ENCODE results near the gene TNRC6B. TPM values are rescaled to one million over a fixed set of nuclear protein-coding genes. Genes with fewer than 3 reads are reported as not detected.

Gene TNRC6B
- total RNA-seq, 1 donor from 2014 or later, result 9.5 TPM

DNA sequence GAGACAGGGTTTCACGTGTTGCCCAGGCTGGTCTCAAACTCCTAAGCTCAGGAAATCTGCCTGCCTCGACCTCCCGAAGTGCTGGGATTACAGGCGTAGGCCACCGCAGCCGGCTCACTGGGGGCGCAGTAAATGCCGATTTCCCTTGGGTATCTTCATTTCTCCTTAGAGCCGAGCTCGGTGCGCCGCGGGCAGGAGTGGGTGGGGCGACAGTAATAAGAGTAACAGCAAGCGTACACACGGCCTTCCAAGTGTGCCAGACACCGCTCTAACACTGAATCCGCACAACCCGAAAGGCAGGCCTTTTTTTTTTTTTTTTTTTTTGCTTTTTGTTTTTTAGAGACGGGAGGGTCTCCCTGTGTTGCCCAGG, 168.1 kb downstream of the TNRC6B start:
- no peak for DNase-seq (ENCODE audit: low read depth)
- TF ChIP-seq, protein P1, sequence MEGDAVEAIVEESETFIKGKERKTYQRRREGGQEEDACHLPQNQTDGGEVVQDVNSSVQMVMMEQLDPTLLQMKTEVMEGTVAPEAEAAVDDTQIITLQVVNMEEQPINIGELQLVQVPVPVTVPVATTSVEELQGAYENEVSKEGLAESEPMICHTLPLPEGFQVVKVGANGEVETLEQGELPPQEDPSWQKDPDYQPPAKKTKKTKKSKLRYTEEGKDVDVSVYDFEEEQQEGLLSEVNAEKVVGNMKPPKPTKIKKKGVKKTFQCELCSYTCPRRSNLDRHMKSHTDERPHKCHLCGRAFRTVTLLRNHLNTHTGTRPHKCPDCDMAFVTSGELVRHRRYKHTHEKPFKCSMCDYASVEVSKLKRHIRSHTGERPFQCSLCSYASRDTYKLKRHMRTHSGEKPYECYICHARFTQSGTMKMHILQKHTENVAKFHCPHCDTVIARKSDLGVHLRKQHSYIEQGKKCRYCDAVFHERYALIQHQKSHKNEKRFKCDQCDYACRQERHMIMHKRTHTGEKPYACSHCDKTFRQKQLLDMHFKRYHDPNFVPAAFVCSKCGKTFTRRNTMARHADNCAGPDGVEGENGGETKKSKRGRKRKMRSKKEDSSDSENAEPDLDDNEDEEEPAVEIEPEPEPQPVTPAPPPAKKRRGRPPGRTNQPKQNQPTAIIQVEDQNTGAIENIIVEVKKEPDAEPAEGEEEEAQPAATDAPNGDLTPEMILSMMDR (conservative IDR thresholded peaks at IDR 0.05; ENCODE audit: low read depth, low read length), result no peak
- peak overlapping the region; percentile 88 for H3K4me3 ChIP-seq (ENCODE audit: low read depth, low read length)

GRCh38 chr22:40346185-40347118, 168.7 kb downstream of the TNRC6B start, which contains the start of gene ADSL:
TSS of gene ADSL (plus strand) at chr22:40346500. CDS start at chr22:40346559, 59 bp downstream.
- H3K4me3 ChIP-seq (ENCODE audit: low read depth, low read length), result peak within 1 kb of the TSS; percentile 88
- TF ChIP-seq, protein P1 (conservative IDR thresholded peaks at IDR 0.05; ENCODE audit: low read depth, low read length), result no peak

GRCh38 chr22:40347300-40347699, 169.6 kb downstream of the TNRC6B start:
- DNase-seq (ENCODE audit: low read depth), result no peak
- H3K4me3 ChIP-seq (ENCODE audit: low read depth, low read length), result peak overlapping the region; percentile 88
- TF ChIP-seq, protein P1 (conservative IDR thresholded peaks at IDR 0.05; ENCODE audit: low read depth, low read length), result no peak

More at GRCh38 chr22:40346185-40347118, 168.7 kb downstream of the TNRC6B start, which contains the start of gene ADSL:
- DNase-seq (ENCODE audit: low read depth), result no peak

GRCh38 chr22:40348025-40348658, 170.4 kb downstream of the TNRC6B start:
- peak overlapping the region; percentile 88 for H3K4me3 ChIP-seq (ENCODE audit: low read depth, low read length)
- DNase-seq (ENCODE audit: low read depth), result no peak
- TF ChIP-seq, protein P1 (conservative IDR thresholded peaks at IDR 0.05; ENCODE audit: low read depth, low read length), result peak; percentile 81

- TF ChIP-seq, protein P1 (conservative IDR thresholded peaks at IDR 0.05; ENCODE audit: low read depth, low read length), result no peak
- no peak for DNase-seq (ENCODE audit: low read depth)
- H3K4me3 ChIP-seq (ENCODE audit: low read depth, low read length), result no peak overlapping the region
Observed at GRCh38 chr22:40352763-40353162, 175.0 kb downstream of the TNRC6B start.

DNA sequence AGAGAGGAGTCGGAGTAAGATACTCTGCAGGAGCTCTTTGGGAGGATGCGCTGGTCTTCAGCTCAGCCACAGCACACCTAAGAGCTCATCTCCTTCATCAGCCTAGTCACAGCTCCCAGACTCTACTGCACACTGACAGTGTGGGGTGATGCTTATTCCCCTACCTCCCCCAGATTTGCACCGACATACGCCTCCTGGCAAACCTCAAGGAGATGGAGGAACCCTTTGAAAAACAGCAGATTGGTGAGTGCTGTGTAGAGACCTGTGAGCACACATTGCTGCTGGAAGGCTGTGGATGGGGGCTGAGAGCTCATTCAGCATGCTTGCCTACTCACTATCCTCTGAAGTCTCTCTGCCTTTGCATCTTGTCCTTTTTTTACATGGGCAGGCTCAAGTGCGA, 183.4 kb downstream of the TNRC6B start:
- TF ChIP-seq, protein P1 (conservative IDR thresholded peaks at IDR 0.05; ENCODE audit: low read depth, low read length), result no peak
- no peak overlapping the region for H3K4me3 ChIP-seq (ENCODE audit: low read depth, low read length)
- DNase-seq (ENCODE audit: low read depth), result no peak
